HepG2 (cell line): Measurements from ENCODE around the gene TAB3. TPM values are rescaled to one million over a fixed set of nuclear protein-coding genes. Genes with fewer than 3 reads are reported as not detected.
A peak's percentile ranks its signal among the peaks of the same experiment; 100 is the strongest.

Experiments
- ARID3A ChIP-seq: IDR thresholded peaks from 2 replicates; pipeline ENCODE4 v1.6.1; 2012; ENCODE audit warnings: low read depth, low read length, improper control_type of control experiment
- GTF3A ChIP-seq: sonication (generic); formaldehyde crosslinking; conservative IDR thresholded peaks from 2 replicates; pipeline ENCODE4 v1.4.0; 2020; ENCODE audit warnings: mild to moderate bottlenecking, missing genetic modification reagents
- HIVEP1 ChIP-seq: sonication (generic); formaldehyde crosslinking; IDR thresholded peaks from 2 replicates; pipeline ENCODE4 v1.4.0; 2020; ENCODE audit warnings: mild to moderate bottlenecking, missing genetic modification reagents
- HMG20A ChIP-seq: IDR thresholded peaks from 2 replicates; pipeline ENCODE4 v1.6.1; 2016; ENCODE audit warnings: borderline replicate concordance
- MZF1 ChIP-seq: sonication (generic); formaldehyde crosslinking; IDR thresholded peaks from 2 replicates; pipeline ENCODE4 v1.8.1; 2023; ENCODE audit warnings: mild to moderate bottlenecking, missing genetic modification reagents, borderline replicate concordance
- NCOR1 ChIP-seq: fragments of 200-600 bp; sonication (generic); IDR thresholded peaks from 2 replicates; pipeline ENCODE4 v1.7.0; 2017; ENCODE audit warnings: antibody characterized with exemption, low read length, borderline replicate concordance
- SIN3B ChIP-seq: fragments of 150-350 bp; IDR thresholded peaks from 2 replicates; pipeline ENCODE4 v1.6.1; 2014; ENCODE audit warnings: low read length
- SP2 ChIP-seq: sonication (generic); formaldehyde crosslinking; IDR thresholded peaks from 2 replicates; pipeline ENCODE4 v1.5.1; 2020; ENCODE audit warnings: mild to moderate bottlenecking, missing genetic modification reagents
- TERF1 ChIP-seq: sonication (generic); formaldehyde crosslinking; IDR thresholded peaks from 2 replicates; pipeline ENCODE4 v1.8.0; 2022; ENCODE audit warnings: mild to moderate bottlenecking, missing genetic modification reagents, moderate library complexity
- ZNF251 ChIP-seq: sonication (generic); formaldehyde crosslinking; IDR thresholded peaks from 2 replicates; pipeline ENCODE4 v1.9.0; 2021; ENCODE audit warnings: mild to moderate bottlenecking, missing genetic modification reagents
- ZNF296 ChIP-seq: sonication (generic); formaldehyde crosslinking; conservative IDR thresholded peaks from 2 replicates; pipeline ENCODE4 v1.5.0; 2020; ENCODE audit warnings: mild to moderate bottlenecking, missing genetic modification reagents
- ZNF335 ChIP-seq: sonication (generic); formaldehyde crosslinking; IDR thresholded peaks from 2 replicates; pipeline ENCODE4 v1.4.0; 2020; ENCODE audit warnings: missing genetic modification reagents
- polyA plus RNA-seq, 8 experiments: library from polyadenylated mRNA; depleted of rRNA in 3 of 8; stranded (reverse) in 7 of 8; unstranded in 1 of 8; fragments of >200 nt; fragmentation: Illumina TruSeq in 4 of 8; extraction: Trizol in 4 of 8; gene quantifications; 2 replicates each; pipeline versions ENCODE4 v1.2.1 to v1.2.3, GENCODE V29; 2011 to 2016; ENCODE audit warnings: low read depth in 4 of 8, missing spikeins in 1 of 8, mixed read lengths in 1 of 8; ENCODE audit not compliant: insufficient read depth in 1 of 8
- total RNA-seq, 5 experiments: library from RNA; depleted of rRNA; stranded (reverse); fragments of >200 nt; fragmentation: Illumina TruSeq; extraction: Trizol; gene quantifications; 2 replicates each; pipeline ENCODE4 v1.2.3, GENCODE V29; 2016; ENCODE audit warnings: low read depth in 1 of 5
- TF ChIP-seq, protein P1 (sequence below): IDR thresholded peaks from 2 replicates; pipeline ENCODE4 v1.6.1; 2016
- TF ChIP-seq, protein P2 (sequence below): sonication (generic); formaldehyde crosslinking; IDR thresholded peaks from one replicate; pipeline ENCODE4 v1.5.1; 2020; ENCODE audit warnings: mild to moderate bottlenecking, missing genetic modification reagents; ENCODE audit errors: not compliant biosample characterization
- TF ChIP-seq, protein P3 (sequence below): IDR thresholded peaks from 2 replicates; pipeline ENCODE4 v1.6.1; 2016; ENCODE audit warnings: missing biosample characterization, missing genetic modification reagents, low read depth

The TAB3 gene
- total and polyA plus RNA-seq, 2 of the 13 experiments (the other 11 are each of a cell fraction or from before 2014, with no cell fraction given), result 27.2 to 59.8 TPM

- TF ChIP-seq, protein P1, sequence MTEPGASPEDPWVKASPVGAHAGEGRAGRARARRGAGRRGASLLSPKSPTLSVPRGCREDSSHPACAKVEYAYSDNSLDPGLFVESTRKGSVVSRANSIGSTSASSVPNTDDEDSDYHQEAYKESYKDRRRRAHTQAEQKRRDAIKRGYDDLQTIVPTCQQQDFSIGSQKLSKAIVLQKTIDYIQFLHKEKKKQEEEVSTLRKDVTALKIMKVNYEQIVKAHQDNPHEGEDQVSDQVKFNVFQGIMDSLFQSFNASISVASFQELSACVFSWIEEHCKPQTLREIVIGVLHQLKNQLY, result peak; percentile 45; the same call in 1 of the 2 replicates
- TF ChIP-seq, protein P2, sequence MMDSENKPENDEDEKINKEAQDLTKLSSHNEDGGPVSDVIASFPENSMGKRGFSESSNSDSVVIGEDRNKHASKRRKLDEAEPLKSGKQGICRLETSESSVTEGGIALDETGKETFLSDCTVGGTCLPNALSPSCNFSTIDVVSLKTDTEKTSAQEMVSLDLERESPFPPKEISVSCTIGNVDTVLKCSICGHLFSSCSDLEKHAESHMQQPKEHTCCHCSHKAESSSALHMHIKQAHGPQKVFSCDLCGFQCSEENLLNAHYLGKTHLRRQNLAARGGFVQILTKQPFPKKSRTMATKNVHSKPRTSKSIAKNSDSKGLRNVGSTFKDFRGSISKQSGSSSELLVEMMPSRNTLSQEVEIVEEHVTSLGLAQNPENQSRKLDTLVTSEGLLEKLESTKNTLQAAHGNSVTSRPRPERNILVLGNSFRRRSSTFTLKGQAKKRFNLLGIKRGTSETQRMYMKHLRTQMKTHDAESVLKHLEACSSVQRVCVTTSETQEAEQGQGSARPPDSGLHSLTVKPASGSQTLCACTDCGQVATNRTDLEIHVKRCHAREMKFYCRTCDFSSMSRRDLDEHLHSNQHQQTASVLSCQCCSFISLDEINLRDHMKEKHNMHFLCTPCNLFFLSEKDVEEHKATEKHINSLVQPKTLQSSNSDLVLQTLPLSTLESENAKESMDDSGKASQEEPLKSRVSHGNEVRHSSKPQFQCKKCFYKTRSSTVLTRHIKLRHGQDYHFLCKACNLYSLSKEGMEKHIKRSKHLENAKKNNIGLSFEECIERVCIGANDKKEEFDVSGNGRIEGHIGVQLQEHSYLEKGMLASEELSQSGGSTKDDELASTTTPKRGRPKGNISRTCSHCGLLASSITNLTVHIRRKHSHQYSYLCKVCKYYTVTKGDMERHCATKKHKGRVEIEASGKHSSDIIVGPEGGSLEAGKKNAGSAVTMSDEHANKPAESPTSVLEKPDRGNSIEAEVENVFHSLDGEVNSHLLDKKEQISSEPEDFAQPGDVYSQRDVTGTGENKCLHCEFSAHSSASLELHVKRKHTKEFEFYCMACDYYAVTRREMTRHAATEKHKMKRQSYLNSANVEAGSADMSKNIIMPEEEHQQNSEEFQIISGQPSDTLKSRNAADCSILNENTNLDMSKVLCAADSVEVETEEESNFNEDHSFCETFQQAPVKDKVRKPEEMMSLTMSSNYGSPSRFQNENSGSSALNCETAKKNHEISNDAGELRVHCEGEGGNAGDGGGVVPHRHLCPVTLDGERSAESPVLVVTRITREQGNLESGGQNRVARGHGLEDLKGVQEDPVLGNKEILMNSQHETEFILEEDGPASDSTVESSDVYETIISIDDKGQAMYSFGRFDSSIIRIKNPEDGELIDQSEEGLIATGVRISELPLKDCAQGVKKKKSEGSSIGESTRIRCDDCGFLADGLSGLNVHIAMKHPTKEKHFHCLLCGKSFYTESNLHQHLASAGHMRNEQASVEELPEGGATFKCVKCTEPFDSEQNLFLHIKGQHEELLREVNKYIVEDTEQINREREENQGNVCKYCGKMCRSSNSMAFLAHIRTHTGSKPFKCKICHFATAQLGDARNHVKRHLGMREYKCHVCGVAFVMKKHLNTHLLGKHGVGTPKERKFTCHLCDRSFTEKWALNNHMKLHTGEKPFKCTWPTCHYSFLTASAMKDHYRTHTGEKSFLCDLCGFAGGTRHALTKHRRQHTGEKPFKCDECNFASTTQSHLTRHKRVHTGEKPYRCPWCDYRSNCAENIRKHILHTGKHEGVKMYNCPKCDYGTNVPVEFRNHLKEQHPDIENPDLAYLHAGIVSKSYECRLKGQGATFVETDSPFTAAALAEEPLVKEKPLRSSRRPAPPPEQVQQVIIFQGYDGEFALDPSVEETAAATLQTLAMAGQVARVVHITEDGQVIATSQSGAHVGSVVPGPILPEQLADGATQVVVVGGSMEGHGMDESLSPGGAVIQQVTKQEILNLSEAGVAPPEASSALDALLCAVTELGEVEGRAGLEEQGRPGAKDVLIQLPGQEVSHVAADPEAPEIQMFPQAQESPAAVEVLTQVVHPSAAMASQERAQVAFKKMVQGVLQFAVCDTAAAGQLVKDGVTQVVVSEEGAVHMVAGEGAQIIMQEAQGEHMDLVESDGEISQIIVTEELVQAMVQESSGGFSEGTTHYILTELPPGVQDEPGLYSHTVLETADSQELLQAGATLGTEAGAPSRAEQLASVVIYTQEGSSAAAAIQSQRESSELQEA (CRISPR knock-in tag), result no peak
- TF ChIP-seq HIVEP1 (CRISPR knock-in tag) (no peak), ZNF296 (CRISPR knock-in tag) (no peak), ZNF251 (CRISPR knock-in tag) (no peak), MZF1 (CRISPR knock-in tag) (no peak), SP2 (no peak), ARID3A (peak; percentile 68; the same call in 1 of the 2 replicates), GTF3A (CRISPR knock-in tag) (no peak), HMG20A (peak; percentile 62; the same call in 1 of the 2 replicates), NCOR1 (peak; percentile 66; the same call in 1 of the 2 replicates), TERF1 (CRISPR knock-in tag) (no peak), ZNF335 (no peak), SIN3B (no peak)
- TF ChIP-seq, protein P3, sequence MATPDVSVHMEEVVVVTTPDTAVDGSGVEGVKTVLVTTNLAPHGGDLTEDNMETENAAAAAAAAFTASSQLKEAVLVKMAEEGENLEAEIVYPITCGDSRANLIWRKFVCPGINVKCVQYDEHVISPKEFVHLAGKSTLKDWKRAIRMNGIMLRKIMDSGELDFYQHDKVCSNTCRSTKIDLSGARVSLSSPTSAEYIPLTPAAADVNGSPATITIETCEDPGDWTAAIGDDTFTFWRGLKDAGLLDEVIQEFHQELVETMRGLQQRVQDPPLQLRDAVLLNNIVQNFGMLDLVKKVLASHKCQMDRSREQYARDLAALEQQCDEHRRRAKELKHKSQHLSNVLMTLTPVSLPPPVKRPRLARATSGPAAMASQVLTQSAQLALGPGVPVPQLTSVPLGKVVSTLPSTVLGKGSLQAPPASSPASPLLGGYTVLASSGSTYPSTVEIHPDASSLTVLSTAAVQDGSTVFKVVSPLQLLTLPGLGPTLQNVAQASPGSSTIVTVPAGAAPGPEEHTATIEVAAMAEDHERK, result no peak
Measured at GRCh38 chrX:30835373-30835772, 53.7 kb downstream of the TAB3 start (continued).
